ENCODE measurements around the gene UGT3A2.

DNA sequence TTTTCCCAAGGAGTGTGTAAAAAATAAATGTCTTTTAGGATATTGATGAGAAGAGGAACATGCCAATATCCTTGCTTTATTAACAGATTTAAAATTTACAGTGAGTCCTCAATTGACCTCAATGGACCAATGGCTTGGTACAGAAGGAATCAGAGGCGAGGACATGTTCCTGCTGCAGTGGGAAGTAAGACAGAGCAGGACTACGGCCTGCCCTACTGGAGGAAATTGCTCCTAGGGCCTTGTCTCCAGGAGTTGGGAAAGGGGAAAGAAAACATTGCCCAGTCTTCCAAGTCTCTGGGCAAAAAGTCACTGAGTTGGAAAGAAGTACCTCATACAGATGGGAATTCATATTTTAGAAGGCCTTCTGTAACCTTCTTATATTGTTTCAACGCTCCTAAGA lies 33.1 kb upstream of the UGT3A2 start:
- no peak for TF ChIP-seq CTCF (IDR thresholded peaks at IDR 0.05; ENCODE audit: low read depth, low read length, poor library complexity, severe bottlenecking)
- TF ChIP-seq EZH2phosphoT487 (IDR thresholded peaks at IDR 0.05; ENCODE audit: borderline replicate concordance, low read length) = no peak

Data from DOHH2 (cell line).